SJCRH30 (cell line): ENCODE results near the gene R3HDM4. TPM values are rescaled to one million over a fixed set of nuclear protein-coding genes. Genes with fewer than 3 reads are reported as not detected.
"Not testable (repeated sequence)": the region's sequence is repeated elsewhere in the genome, so short reads cannot be mapped to it uniquely, and the experiment has no call there.

Source experiments
- DNase-seq, 2 experiments: peaks; one replicate each; pipeline ENCODE4 v3.0.0-alpha.2; 2015 to 2020
- H3K27ac ChIP-seq: fragments of 250-450 bp; sonication (Bioruptor Pico); 2 replicates; pipeline ENCODE4 v1.5.1; 2020; ENCODE audit warnings: mild to moderate bottlenecking, moderate library complexity
- H3K27me3 ChIP-seq: fragments of 250-450 bp; sonication (Bioruptor Pico); 2 replicates; pipeline ENCODE4 v1.5.1; 2020; ENCODE audit warnings: mild to moderate bottlenecking, moderate library complexity
- H3K36me3 ChIP-seq: fragments of 250-450 bp; sonication (Bioruptor Pico); 2 replicates; pipeline ENCODE4 v1.5.1; 2020; ENCODE audit warnings: mild to moderate bottlenecking, moderate library complexity
- H3K4me1 ChIP-seq: fragments of 250-450 bp; sonication (Bioruptor Pico); 2 replicates; pipeline ENCODE4 v1.5.1; 2020; ENCODE audit warnings: mild to moderate bottlenecking, moderate library complexity
- H3K4me3 ChIP-seq: fragments of 250-450 bp; sonication (Bioruptor Pico); 2 replicates; pipeline ENCODE4 v1.5.1; 2020; ENCODE audit warnings: mild to moderate bottlenecking, moderate library complexity
- H3K9me3 ChIP-seq: fragments of 250-450 bp; sonication (Bioruptor Pico); replicated peaks from 2 replicates; pipeline ENCODE4 v1.5.1; 2020; ENCODE audit warnings: mild to moderate bottlenecking, moderate library complexity
- total RNA-seq: library from RNA; depleted of rRNA; stranded (reverse); fragments of >200 nt; shearing (Covaris generic); gene quantifications from 2 replicates; pipeline ENCODE4 v1.2.3, GENCODE V29; 2014

The R3HDM4 gene
- total RNA-seq, 1 experiment from 2014 or later: 19.8 TPM

- H3K27me3 ChIP-seq: no peaks in the 10 kb centered on the region
- H3K9me3 ChIP-seq: no peaks in the 10 kb centered on the region
- peaks cover 4% of the 10 kb centered on the region; the same call in 1 of the 2 replicates for H3K4me1 ChIP-seq
- peaks cover 4% of the 10 kb centered on the region; the same call in 1 of the 2 replicates for H3K36me3 ChIP-seq
- no peak overlapping the region for H3K27ac ChIP-seq
- H3K4me3 ChIP-seq: no peak overlapping the region
- DNase-seq: peak; percentile 42 to 48
Observed at GRCh38 chr19:862581-863314, 50.3 kb downstream of the R3HDM4 start.

GRCh38 chr19:861756-862580 is 51.1 kb downstream of the R3HDM4 start:
- Histone ChIP-seq H3K27me3 (no peaks in the 10 kb centered on the region), H3K9me3 (no peaks in the 10 kb centered on the region), H3K36me3 (no peaks in the 10 kb centered on the region), H3K27ac (no peak overlapping the region), H3K4me3 (no peak overlapping the region), H3K4me1 (peaks cover 4% of the 10 kb centered on the region; the same call in 1 of the 2 replicates)
- DNase-seq: peak; percentile 49 to 50

- no peak for DNase-seq
- Histone ChIP-seq H3K27me3 (no peaks in the 10 kb centered on the region), H3K9me3 (no peaks in the 10 kb centered on the region), H3K4me1 (peaks cover 4% of the 10 kb centered on the region; the same call in 1 of the 2 replicates), H3K4me3 (no peak overlapping the region), H3K36me3 (no peaks in the 10 kb centered on the region), H3K27ac (no peak overlapping the region)
Observed at GRCh38 chr19:861141-861755, 51.8 kb downstream of the R3HDM4 start.

- Histone ChIP-seq H3K9me3 (no peaks in the 10 kb centered on the region), H3K4me3 (no peak within 1 kb of the TSS), H3K27ac (no peak within 1 kb of the TSS), H3K36me3 (no peaks in the 10 kb centered on the region), H3K4me1 (peaks cover 4% of the 10 kb centered on the region; the same call in 1 of the 2 replicates), H3K27me3 (no peaks in the 10 kb centered on the region)
- peak; percentile 68 to 70 for DNase-seq
Observed at GRCh38 chr19:858868-859843, 53.9 kb downstream of the R3HDM4 start, which contains the start of gene CFD. Gene CFD, plus strand, starts transcription at chr19:859664. Its CDS starts 26 bp downstream, at chr19:859690.

- peaks cover 4% of the 10 kb centered on the region; the same call in 1 of the 2 replicates for H3K4me1 ChIP-seq
- no peak overlapping the region for H3K27ac ChIP-seq
- no peaks in the 10 kb centered on the region for H3K27me3 ChIP-seq
- H3K4me3 ChIP-seq: no peak overlapping the region
- H3K36me3 ChIP-seq: no peaks in the 10 kb centered on the region
- DNase-seq: no peak
- no peaks in the 10 kb centered on the region for H3K9me3 ChIP-seq
Observed at GRCh38 chr19:858284-858683, 54.7 kb downstream of the R3HDM4 start.

GRCh38 chr19:855566-856120 is 57.4 kb downstream of the R3HDM4 start:
- no peak for DNase-seq
- Histone ChIP-seq H3K36me3 (no peaks in the 10 kb centered on the region), H3K9me3 (no peaks in the 10 kb centered on the region), H3K4me3 (no peak overlapping the region), H3K27ac (no peak overlapping the region), H3K27me3 (no peaks in the 10 kb centered on the region), H3K4me1 (peaks cover 4% of the 10 kb centered on the region; the same call in 1 of the 2 replicates)

- no peaks in the 10 kb centered on the region for H3K9me3 ChIP-seq
- H3K27ac ChIP-seq: no peak overlapping the region
- no peaks in the 10 kb centered on the region for H3K36me3 ChIP-seq
- H3K4me3 ChIP-seq: no peak overlapping the region
- DNase-seq: no peak
- H3K4me1 ChIP-seq: peaks cover 4% of the 10 kb centered on the region
- no peaks in the 10 kb centered on the region for H3K27me3 ChIP-seq
Observed at GRCh38 chr19:855142-855541, 57.9 kb downstream of the R3HDM4 start.

- Histone ChIP-seq H3K9me3 (no peaks in the 10 kb centered on the region), H3K27me3 (no peaks in the 10 kb centered on the region), H3K4me1 (peaks cover 4% of the 10 kb centered on the region), H3K4me3 (no peak overlapping the region), H3K27ac (no peak overlapping the region), H3K36me3 (no peaks in the 10 kb centered on the region)
- DNase-seq: no peak
Observed at GRCh38 chr19:854549-854948, 58.5 kb downstream of the R3HDM4 start.

GRCh38 chr19:853614-854220 is 59.3 kb downstream of the R3HDM4 start:
- not testable (repeated sequence) for H3K27ac ChIP-seq, H3K9me3 ChIP-seq, H3K27me3 ChIP-seq, H3K36me3 ChIP-seq, H3K4me3 ChIP-seq, H3K4me1 ChIP-seq, DNase-seq

GRCh38 chr19:853014-853585 is 59.9 kb downstream of the R3HDM4 start:
- H3K36me3 ChIP-seq: no peaks in the 10 kb centered on the region
- H3K27ac ChIP-seq: no peak overlapping the region
- H3K9me3 ChIP-seq: no peaks in the 10 kb centered on the region
- DNase-seq: no peak
- H3K27me3 ChIP-seq: peaks cover 2% of the 10 kb centered on the region; the same call in 1 of the 2 replicates
- H3K4me3 ChIP-seq: no peak overlapping the region
- no peaks in the 10 kb centered on the region; the same call in 1 of the 2 replicates for H3K4me1 ChIP-seq

GRCh38 chr19:852136-853013 is 60.6 kb downstream of the R3HDM4 start, which contains the start of gene ELANE:
Gene ELANE, plus strand, starts transcription at chr19:852303. Its CDS starts 26 bp downstream, at chr19:852329.
- H3K27me3 ChIP-seq: peaks cover 8% of the 10 kb centered on the region; the same call in 1 of the 2 replicates
- H3K4me1 ChIP-seq: no peaks in the 10 kb centered on the region; the same call in 1 of the 2 replicates
- no peak within 1 kb of the TSS for H3K4me3 ChIP-seq
- no peaks in the 10 kb centered on the region for H3K36me3 ChIP-seq
- H3K27ac ChIP-seq: no peak within 1 kb of the TSS
- no peak for DNase-seq
- H3K9me3 ChIP-seq: no peaks in the 10 kb centered on the region

GRCh38 chr19:850979-851335 is 62.1 kb downstream of the R3HDM4 start:
- no peak for DNase-seq
- Histone ChIP-seq H3K4me3 (no peak overlapping the region), H3K36me3 (no peaks in the 10 kb centered on the region), H3K27me3 (peaks cover 16% of the 10 kb centered on the region), H3K9me3 (no peaks in the 10 kb centered on the region), H3K4me1 (no peaks in the 10 kb centered on the region; the same call in 1 of the 2 replicates), H3K27ac (no peak overlapping the region)
